Brain microvascular endothelial cell (primary cell): ENCODE data around the gene TFB2M.

Experiments
- DNase-seq: peaks from one replicate; pipeline ENCODE4 v3.0.0-alpha.2; 2020
- H3K27ac ChIP-seq: fragments of 250-450 bp; sonication (Bioruptor Pico); 2 replicates; pipeline ENCODE4 v1.5.1; 2020; ENCODE audit warnings: mild to moderate bottlenecking, moderate library complexity
- H3K27me3 ChIP-seq: fragments of 250-450 bp; sonication (Bioruptor Pico); replicated peaks from 2 replicates; pipeline ENCODE4 v1.5.1; 2020; ENCODE audit warnings: mild to moderate bottlenecking
- H3K36me3 ChIP-seq: fragments of 250-450 bp; sonication (Bioruptor Pico); replicated peaks from 2 replicates; pipeline ENCODE4 v1.5.1; 2020; ENCODE audit warnings: mild to moderate bottlenecking
- H3K4me3 ChIP-seq: 2 replicates; pipeline ENCODE4 v1.5.1; 2011; ENCODE audit warnings: low read depth, mild to moderate bottlenecking, control low read depth, low read length, moderate library complexity
- CTCF ChIP-seq: IDR thresholded peaks from 2 replicates; pipeline ENCODE4 v1.5.1; 2011; ENCODE audit warnings: low read depth, mild to moderate bottlenecking, moderate library complexity, low read length, control low read depth, inconsistent platforms; ENCODE audit errors: missing control alignments
- in situ Hi-C: cut with HindIII; loops from 2 replicates; pipeline ENCODE4 v1.10.0; 2017; ENCODE audit warnings: low sequenced_read_pairs, low pct_ligation_motif_present

Gene TFB2M

GRCh38 chr1:246540738-246541491 lies 25.1 kb downstream of the TFB2M start:
- no peak for TF ChIP-seq CTCF
- DNase-seq = no peak
- in situ Hi-C loops = no loop called here
- H3K36me3 ChIP-seq = peaks cover 27% of the 10 kb centered on the region
- H3K4me3 ChIP-seq = no peak overlapping the region
- H3K27ac ChIP-seq = no peak overlapping the region
- no peaks in the 10 kb centered on the region for H3K27me3 ChIP-seq

GRCh38 chr1:246537887-246538286 lies 28.2 kb downstream of the TFB2M start:
- Histone ChIP-seq H3K4me3 (no peak overlapping the region), H3K36me3 (peaks cover 11% of the 10 kb centered on the region), H3K27ac (no peak overlapping the region), H3K27me3 (no peaks in the 10 kb centered on the region)
- TF ChIP-seq CTCF = no peak
- in situ Hi-C loops = no loop called here
- DNase-seq = no peak

- Histone ChIP-seq H3K36me3 (peaks cover 10% of the 10 kb centered on the region), H3K27ac (no peak overlapping the region), H3K27me3 (no peaks in the 10 kb centered on the region), H3K4me3 (no peak overlapping the region)
- no peak for DNase-seq
- no peak for TF ChIP-seq CTCF
- in situ Hi-C loops = no loop called here
Measured at GRCh38 chr1:246537441-246537840, 28.6 kb downstream of the TFB2M start.

- H3K36me3 ChIP-seq = no peaks in the 10 kb centered on the region
- TF ChIP-seq CTCF = no peak
- no peak overlapping the region for H3K27ac ChIP-seq
- H3K27me3 ChIP-seq = no peaks in the 10 kb centered on the region
- H3K4me3 ChIP-seq = no peak overlapping the region
- in situ Hi-C loops = no loop called here
- DNase-seq = no peak
Measured at GRCh38 chr1:246534114-246534513, 31.9 kb downstream of the TFB2M start.

GRCh38 chr1:246533371-246533905 lies 32.6 kb downstream of the TFB2M start:
- in situ Hi-C loops = no loop called here
- Histone ChIP-seq H3K4me3 (no peak overlapping the region), H3K27ac (no peak overlapping the region), H3K36me3 (no peaks in the 10 kb centered on the region), H3K27me3 (no peaks in the 10 kb centered on the region)
- DNase-seq = no peak
- TF ChIP-seq CTCF = no peak

- in situ Hi-C loops = no loop called here
- Histone ChIP-seq H3K27ac (no peak overlapping the region), H3K36me3 (no peaks in the 10 kb centered on the region), H3K27me3 (no peaks in the 10 kb centered on the region), H3K4me3 (no peak overlapping the region)
- peak; percentile 28 for TF ChIP-seq CTCF
- no peak for DNase-seq
Measured at GRCh38 chr1:246532519-246532918, 33.5 kb downstream of the TFB2M start.
